GM18907 (cell line): Measurements from ENCODE around the gene MAP7.

Source experiments
- ATAC-seq: cut with Tn5 transposase; IDR thresholded peaks from one replicate; pipeline ENCODE4 v1.9.1; 2021; ENCODE audit warnings: mild to moderate bottlenecking, moderate library complexity; ENCODE audit not compliant: unreplicated experiment

MAP7 gene

DNA sequence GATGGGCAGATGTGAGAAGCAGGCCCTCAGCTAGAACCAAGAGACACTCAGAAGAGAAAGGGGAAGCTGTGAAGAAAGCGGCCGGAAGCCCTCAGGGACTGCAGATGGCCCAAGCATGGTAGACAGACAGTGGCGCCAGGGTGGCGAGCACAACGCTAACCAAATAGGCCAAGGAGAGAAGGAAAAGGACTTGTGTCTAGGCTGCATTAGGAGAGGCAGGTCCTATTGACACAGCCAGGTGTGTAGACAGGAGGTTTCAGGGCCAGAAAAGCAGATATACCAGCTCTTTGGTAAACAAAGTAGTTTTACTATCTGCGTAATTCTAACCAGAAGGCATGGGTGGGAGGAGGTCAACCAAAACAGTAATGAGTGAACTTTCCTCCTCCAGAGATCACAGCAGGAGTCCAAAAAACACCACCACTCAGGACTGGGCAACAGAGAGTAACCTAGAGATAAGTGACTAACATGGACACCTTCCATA, 15.8 kb upstream of the MAP7 start:
- ATAC-seq = no peak

DNA sequence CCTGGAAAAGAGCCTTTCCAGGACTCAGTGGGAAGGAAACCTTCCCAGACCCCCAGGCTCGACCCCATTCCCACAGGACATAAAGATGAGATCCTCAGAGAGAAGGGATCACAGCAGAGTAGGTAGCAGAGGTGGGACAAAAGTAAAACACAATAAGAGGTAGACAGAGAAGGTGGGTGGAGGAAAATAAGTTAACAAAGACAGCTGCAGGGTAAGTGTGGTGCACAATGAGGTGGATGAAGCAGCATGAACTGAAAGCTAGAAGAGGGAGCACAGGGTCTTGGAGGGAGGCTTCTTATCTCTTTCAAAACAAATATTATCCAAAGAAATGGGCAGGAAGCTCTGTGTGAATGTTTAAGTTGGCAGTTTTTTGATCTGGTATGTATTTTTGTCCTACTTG, 14.0 kb upstream of the MAP7 start:
- no peak for ATAC-seq

DNA sequence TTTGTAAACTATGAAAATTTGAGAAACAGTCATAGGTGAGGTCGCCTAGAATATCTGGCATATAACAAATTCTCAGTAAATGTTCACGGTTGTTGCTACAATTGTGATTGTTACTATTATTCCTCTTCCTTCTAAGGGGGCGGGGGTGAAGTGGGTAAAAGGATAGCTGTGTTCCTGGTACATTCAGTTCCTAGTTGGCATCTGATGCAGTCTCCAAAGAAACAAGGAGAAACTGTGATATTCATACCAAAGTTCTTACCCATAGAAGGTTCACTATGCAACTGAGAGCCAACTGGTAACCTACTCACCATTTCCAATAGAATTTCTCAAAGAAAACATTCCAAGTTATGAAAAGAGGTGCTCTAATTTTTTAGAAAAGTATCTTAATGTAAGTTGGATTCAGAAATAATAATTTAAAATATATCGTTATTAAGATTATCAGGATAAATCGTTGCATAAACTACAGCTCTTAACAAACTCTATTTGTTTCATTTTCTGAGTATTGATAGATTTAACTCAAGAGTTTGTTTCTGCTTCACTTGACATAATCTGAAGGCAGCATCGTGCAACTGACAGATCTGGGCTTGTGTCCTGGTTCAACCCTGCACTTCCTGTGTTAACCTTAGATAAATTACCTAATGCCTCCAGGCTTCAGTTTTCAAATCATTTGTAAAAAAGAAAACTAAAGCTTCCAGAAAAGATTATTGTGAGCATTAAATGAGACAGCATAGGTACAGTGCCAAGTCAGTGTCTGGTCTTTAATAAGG, 13.3 kb upstream of the MAP7 start:
- no peak for ATAC-seq

DNA sequence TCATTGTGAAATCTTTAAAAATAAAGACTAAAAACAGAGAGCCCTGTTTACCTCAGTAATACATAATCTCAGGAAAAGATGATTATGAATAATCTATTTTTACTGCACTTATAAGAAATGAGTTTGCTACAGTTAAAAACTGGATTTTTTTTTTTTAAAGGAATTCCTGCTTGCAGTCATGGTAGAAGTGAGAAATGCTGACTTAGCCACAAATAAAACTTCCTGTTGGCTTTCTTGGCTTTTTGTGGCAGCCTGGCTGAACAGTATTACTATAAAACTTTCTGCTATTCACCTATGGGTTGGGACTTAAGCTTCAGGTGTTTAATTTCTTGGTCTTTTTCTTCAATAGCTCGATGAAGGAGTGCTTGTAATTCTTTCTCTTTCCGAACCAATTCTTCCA, 12.0 kb upstream of the MAP7 start:
- ATAC-seq = no peak

DNA sequence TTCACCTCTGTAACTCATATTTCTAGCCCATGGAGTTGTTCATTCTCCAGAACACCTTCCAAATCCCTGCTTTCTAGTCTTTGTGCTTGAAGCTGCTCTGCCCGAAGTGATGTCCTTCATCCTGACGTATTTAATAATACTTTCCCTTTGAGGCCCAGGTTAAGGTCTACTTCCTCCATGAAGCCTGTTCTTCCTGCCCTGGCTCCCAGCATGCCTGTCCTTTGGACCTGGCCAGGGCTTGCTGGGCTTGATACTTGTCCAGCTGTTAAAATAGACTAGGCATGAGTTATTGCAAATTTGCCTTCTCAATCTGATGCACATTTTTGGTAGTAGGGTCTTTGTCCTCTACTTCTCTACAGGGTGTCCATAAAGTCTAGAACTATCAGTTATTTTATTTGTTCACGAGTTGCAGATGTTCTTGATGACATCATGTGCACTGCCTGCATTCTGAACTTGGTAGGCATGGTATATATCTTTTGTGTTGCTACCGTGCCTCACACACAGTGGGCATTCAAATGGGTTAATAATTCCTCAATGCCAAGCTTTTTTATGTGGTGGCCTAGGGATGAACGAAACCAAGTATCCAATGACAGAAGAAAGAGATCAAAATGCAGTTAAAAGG, 3.1 kb upstream of the MAP7 start:
- no peak for ATAC-seq

DNA sequence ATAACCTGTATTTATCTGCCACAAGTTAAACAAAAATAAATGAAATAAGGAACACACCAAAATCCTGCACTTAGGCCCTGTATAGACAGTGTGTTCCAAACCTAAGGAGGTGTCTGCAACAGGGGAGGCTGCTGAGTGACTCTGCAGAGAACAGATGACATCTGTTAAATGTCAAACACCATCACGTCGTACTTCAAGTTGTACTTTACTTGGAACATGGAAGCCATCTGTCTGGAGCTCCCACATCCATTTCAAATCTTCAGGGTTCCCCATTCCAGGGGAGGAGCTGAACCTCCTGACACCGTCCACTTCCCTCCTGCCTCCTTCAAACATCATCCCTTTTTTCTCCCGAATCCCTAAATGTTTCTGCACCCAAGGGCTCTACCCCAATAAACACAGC, 1.8 kb upstream of the MAP7 start:
- ATAC-seq = no peak

DNA sequence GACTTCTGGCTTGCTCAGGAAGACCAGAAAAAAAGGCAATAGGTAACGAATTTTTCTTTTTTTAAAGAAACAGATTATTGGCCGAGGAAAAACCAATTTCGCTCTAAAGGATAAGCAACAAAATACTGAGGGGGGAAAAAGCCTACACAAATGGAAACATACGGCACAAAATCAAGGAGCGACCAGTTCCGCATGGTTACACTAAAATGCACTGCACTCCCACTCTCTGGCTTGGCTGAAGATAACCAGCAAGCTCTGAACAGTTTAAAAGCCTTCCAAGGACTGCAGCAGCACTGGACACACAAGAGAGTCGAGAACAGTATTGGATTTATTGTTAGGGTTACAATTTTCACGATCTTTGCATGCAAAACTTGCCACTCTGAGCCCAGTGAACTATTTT, 881 bp upstream of the MAP7 start:
- ATAC-seq = no peak

DNA sequence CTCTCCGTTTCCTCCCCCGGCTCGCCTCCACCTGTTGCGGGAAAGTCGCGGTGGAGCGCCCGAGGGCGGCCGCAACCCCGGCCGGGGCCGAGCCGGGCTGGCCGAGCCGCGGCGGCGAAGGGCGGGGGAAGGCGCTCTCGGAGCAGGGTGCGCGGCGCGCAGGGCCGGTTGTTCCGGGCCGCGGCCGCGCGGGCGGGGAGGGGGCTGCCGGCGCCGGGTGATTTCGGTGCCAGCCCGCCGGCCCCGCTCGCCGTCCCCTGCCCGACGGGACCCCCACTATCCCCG, 235 bp downstream of the MAP7 start:
- peak; percentile 50 for ATAC-seq

DNA sequence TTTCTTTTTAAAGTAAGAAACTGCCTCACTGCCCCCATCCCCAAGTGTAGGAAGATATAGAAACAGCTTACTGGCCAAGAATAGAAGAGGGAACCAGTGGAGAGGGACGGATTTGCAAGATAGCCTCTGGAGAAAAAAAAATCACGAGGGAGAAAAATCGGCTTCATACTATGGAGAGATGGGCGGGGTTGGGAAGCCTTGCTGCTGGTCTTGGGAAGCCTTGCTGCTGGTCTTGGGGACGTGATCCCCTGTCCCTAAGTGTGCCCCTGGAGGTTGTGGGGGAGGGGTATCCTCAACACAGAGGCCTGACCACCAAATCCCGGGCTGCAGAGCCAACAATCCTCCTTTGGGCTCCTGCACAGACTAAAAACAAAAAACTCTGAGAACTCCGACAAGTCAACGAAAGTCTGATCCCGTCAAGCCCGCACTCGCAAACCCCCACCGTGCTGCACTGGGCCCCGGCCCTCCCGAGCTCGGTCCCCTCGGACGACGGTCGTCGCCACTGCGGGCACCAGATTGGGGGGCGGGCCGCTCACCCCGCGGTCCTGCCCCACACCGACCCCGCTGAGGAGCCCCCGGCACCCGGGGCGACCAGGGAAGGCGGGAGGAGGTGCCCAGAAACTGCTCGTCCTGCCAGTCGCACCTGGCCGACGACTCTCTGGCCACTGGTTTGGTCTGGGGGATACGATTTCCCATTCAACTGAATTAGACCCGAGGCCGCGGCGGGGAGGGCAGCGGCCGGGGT, 750 bp downstream of the MAP7 start:
- ATAC-seq = peak; percentile 19

DNA sequence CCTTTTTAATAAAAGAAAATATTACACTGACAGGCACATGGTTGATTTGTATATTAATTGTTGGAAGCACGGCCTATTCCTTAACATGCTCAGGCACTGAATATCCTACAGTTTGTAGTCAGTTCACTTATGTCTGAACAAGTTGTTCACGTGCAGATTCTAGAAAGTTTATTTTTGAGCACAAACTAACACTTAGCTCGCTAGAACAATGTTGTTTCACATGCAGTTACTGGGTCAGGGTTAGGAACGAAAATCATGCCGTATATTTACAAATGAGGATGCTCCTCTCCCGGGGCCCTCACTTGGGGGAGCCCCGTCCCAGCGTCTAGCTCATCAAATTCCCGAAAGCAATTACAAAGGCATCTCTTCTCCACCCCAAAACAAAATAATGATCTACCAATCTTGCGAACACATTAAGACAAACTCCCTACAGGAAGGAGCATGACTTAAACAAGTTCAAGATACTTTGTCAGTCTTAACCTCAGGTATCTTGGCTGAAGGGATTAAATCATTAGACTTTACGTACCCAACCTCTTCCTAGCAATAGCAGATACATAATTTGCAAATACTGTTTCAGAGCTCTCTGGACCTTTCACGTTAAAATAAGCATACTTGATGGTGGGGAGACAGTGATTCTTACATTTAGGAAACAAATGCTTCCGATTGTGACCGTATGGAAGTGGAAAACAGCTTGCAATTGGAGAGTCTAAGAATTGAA, 1.5 kb downstream of the MAP7 start:
- no peak for ATAC-seq

DNA sequence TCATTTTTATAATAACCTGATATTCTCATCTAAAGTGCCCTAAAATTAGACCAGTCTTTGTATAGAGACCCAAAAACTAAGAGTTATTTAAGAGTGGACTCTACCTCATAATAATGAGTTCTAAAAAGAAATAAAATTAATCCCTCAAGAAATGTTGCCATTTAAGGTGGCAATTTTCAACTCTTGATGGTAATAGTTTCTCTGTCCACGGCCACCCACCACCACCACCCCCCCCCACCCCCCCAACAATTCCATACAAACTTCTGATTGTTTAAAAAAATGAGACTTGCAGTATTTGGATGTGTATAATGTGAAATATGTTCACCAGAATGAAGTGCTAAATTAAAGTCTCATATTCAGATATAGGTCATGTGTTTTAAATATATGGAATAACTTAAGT, 2.4 kb downstream of the MAP7 start:
- no peak for ATAC-seq

DNA sequence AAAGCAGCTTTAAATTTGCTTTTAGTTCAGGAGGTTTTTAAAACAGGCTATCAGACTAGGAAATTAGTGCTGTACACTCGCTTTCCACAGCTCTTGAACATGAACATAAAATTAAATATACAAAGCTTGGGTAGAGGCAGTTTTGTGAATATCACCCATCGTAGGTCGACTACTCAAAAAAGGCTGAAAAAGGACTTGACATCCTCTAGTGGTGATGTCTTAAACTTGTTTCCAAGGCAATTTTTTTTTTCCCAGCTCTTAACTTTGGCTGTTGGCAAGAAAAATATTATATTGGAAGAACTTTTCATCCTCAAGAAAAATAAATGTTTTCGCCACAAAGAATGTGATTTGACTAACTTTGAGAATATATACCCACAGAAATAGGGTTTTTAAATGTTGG, 2.9 kb downstream of the MAP7 start:
- no peak for ATAC-seq

DNA sequence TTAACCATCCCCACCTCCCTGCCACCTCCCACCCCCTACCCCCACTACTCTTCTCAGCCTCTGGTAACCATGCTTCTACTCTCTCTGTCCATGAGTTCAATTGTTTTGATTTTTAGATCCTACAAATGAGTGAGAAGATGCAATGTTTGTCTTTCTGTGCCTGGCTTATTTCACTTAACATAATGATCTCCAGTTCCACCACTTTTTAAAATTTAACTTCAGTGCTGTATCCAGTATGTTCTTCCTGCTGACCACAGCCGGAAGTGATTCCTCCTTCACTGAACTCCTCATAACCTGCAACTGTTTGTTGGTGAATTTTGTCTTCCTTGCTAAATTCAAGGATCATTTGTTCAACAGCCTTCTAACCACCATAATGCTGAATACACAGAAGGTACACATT, 3.9 kb downstream of the MAP7 start:
- ATAC-seq = no peak

DNA sequence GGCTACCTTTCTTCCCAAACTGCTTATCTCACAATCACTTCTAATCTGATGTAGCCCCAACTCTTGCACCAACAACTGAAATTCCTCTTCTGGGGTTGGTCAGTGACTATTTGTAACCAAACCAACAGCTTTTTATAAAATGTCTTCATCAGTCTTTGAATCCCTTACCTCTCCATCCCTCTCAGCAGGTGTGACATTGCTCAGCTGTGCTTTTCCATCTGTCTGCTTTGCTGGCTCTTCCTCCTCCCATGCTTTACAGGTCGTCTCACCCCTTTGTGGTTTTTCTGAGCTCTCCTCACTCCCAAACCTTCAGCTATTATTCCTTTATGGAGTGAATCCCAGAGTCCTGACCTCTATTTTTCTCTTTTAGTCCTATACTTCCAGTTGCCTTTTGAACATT, 5.9 kb downstream of the MAP7 start:
- ATAC-seq = no peak

DNA sequence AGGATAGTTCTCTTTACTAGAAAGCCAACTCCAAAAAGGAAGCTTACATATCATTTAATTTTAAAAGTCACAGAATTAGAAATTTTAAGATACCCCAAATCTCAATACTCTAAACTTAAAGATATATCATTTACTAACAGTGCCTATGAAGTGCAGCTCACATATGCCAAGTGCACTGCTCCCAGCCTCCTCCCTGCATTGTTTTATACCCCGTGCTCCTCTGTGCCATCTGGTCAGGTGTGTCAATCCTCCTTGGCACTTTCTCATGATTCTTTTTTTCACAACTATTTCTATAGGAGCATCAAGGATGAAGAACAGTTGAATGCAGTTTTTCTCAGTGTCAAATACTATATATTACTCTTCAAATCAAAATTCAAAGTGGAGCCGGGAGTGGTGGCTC, 8.8 kb downstream of the MAP7 start:
- ATAC-seq = no peak

DNA sequence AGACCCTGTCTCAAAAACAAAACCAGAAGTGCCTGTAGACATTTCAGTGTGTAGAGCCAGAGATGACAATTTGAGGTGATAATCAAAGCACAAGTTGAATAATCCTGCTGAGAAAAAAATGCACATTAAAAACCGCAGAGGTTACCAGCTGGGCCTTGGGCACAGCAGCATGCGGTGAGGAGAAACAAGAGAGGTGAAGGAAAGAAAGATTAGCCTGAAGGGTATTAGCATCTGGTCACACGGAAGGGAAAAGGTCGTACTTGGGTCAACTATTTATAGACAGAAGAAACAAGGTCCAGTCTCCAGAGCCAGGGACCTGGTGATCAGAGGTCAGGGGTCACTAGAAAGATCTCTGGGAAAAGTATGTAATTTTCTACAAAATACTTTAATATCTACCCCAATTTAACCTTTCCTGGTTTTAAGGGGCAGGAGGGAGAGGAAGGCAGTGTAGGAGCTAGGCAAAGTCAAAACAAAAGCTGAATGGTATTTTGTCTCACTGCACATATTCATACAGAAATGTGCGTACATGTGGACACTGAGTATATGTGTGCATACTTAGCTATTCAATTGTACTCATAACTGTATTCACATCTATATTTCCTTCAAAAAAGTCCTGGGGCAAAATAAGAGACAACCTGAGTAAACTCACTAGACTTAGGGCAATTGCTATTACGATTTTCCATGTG, 10.1 kb downstream of the MAP7 start:
- no peak for ATAC-seq

DNA sequence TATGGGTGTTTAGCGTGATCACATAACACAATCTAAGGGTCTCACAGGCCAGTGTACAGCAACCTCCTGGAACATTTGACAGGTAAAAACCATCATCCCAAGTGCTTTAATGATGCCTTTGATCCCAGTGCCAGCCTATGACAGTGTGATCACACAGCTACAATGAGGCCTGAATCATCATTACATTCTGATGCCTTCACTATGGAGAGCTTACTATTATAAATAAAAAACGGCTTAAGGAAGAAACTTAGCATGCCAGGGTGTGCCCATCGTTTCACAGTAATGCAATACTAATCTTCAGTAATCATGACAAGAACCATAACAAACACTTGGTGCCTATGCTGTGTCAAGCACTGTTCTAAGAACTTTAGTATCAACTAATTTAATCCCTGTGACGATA, 11.4 kb downstream of the MAP7 start:
- ATAC-seq = no peak

DNA sequence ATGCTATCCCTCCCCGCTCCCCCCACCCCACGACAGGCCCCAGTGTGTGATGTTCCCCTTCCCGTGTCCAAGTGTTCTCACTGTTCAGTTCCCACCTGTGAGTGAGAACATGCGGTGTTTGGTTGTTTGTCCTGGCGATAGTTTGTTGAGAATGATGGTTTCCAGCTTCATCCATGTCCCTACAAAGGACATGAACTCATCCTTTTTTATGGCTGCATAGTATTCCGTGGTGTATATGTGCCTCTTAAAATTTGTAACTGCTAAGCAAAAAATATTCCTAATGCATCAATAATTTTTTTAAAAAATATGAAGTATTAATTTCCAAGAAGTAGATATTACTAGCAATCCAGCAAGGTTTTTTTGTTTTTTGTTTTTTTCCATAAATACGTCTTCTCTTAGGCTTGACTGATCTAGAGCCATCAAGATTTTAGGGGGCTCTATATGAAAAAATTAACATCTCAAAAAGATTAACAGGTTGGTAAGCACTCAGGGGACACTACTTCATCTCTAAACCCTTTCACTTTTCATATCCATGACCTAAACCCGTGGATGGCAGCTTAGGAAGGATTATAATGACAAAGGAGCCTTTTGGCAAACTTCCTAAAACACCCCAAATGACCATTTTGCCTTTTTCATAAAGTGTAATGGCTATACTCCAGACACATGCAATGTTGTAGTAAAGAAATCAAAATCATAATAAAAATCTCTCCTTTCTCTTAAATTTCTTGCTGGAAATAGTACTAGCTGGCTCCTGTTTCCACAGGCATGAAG, 14.2 kb downstream of the MAP7 start:
- ATAC-seq = no peak

DNA sequence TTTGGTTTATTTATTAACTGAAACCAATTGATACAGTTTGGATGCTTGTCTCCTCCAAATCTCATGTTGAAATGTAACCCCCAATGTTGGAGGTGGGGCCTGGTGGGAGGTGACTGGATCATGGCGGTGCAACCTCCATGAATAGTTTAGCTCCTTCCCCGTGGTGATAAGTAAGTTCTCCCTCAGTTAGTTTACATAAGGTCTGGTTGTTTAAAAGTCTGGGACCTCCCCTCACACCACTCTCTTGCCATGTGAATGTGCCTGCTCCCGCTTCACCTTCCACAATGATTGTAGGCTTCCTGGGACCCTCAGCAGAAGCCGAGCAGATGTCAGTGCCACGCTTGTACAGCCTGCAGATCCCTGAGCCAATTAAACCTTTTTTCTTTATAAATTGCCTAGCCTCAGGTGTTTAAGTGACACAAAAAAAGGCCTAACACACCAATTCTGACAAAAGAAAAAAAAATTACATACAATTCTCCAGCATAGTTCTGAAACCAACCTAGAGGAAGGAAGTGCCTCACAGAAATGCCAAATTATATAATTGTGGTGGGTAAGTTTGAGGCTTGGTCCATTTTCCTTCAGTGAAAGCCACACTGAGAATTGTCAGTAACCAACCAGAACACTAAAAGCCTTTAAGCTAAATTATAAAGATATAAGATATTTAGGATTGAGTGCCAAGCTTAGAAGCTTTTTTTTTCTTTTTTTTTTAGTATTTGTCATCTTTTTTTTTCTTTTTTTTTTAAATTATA, 15.0 kb downstream of the MAP7 start:
- ATAC-seq = no peak

DNA sequence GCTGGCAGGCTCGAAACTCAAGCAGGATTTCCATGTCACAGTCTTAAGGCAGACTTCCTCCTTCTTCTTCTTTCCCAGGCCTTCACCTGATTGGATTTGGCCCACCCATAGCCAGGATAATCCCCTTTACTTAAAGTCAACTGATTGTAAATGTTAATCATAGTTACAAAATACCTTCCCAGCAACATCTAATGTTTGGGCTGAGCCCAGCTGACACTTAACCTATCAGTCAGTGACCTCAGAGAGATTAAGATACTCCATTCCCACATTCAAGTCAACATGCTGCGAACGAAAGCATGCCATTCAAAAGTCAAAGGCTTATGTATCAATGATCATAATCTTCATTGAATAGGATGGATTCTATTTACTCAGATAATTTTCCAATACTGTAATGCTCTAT, 16.0 kb downstream of the MAP7 start:
- ATAC-seq = no peak
